Lung (tissue), 12 donors: ENCODE measurements around the gene KIAA1671. TPM values are rescaled to one million over a fixed set of nuclear protein-coding genes. Genes with fewer than 3 reads are reported as not detected.

Source experiments
- ATAC-seq: fragments of 200-7000 bp; cut with Tn5 transposase; one replicate; pipeline ENCODE4 v1.9.1; 2020; ENCODE audit warnings: moderate number of reproducible peaks; ENCODE audit not compliant: insufficient read depth, low FRiP score
- DNase-seq, 3 donors: peaks; one replicate each; pipeline ENCODE4 v3.0.0-alpha.2; 2013 to 2017
- H3K27ac ChIP-seq, 2 donors: one replicate each; pipeline ENCODE4 v1.5.1; 2013; ENCODE audit warnings: mild to moderate bottlenecking in 2 of 2, moderate library complexity in 2 of 2, control low read depth in 1 of 2, inconsistent platforms in 1 of 2, low read depth in 1 of 2, low read length in 1 of 2
- H3K27me3 ChIP-seq, 3 donors: one replicate each; pipeline ENCODE4 v1.5.1; 2013; ENCODE audit warnings: low read length in 2 of 3; ENCODE audit not compliant: control insufficient read depth in 3 of 3, insufficient read depth in 3 of 3
- H3K36me3 ChIP-seq, 4 donors: one replicate each; pipeline ENCODE4 v1.5.1; 2013; ENCODE audit warnings: low read length in 4 of 4, mild to moderate bottlenecking in 1 of 4, moderate library complexity in 1 of 4; ENCODE audit not compliant: control insufficient read depth in 4 of 4, insufficient read depth in 4 of 4
- H3K4me1 ChIP-seq, 5 donors: one replicate each; pipeline ENCODE4 v1.5.1; 2013; ENCODE audit warnings: low read length in 5 of 5, mild to moderate bottlenecking in 2 of 5, moderate library complexity in 1 of 5; ENCODE audit not compliant: control insufficient read depth in 5 of 5, insufficient read depth in 5 of 5
- H3K4me3 ChIP-seq: one replicate; pipeline ENCODE4 v1.5.1; 2013; ENCODE audit warnings: mild to moderate bottlenecking, control low read depth, moderate library complexity
- H3K9ac ChIP-seq, 2 donors: one replicate each; pipeline ENCODE4 v1.5.1; 2013; ENCODE audit warnings: low read length in 2 of 2, control low read depth in 1 of 2; ENCODE audit not compliant: insufficient read depth in 1 of 2
- H3K9me3 ChIP-seq, 4 donors: one replicate each; pipeline ENCODE4 v1.5.1; 2013; ENCODE audit warnings: low read length in 3 of 4, mild to moderate bottlenecking in 1 of 4, moderate library complexity in 1 of 4; ENCODE audit not compliant: control insufficient read depth in 4 of 4, insufficient read depth in 3 of 4
- WGBS, 2 donors: extraction: QIAGEN DNeasy Blood & Tissue Kit; methylation state at CpG; one replicate each; pipeline ENCODE4 v1.1.7; 2013; 5-methylcytosine and 5-hydroxymethylcytosine counted together
- polyA plus RNA-seq, 2 donors: library from polyadenylated mRNA; stranded (reverse); fragments of 200-250 nt; gene quantifications; one replicate each; pipeline ENCODE4 v1.2.1, GENCODE V29; 2013
- total RNA-seq, 2 donors: library from RNA; depleted of rRNA in 1 of 2; stranded (reverse); fragments of >200 nt in 1 of 2; gene quantifications; one replicate each; pipeline ENCODE4 v1.2.1, GENCODE V29; 2014 to 2021
- TF ChIP-seq, protein P1 (sequence below): IDR thresholded peaks from 2 replicates; pipeline ENCODE4 v1.5.1; 2012; ENCODE audit warnings: mild to moderate bottlenecking; ENCODE audit errors: control extremely low read depth, extremely low read depth
- donor health status: control.
- donor health status: control.
- donor health status: Bipolar disorder and iron deficiency.
- donor health status: healthy.
- donor health status: DM: yes; HTN: yes; CAD: no.

The KIAA1671 gene
- total and polyA plus RNA-seq, 4 donors = 7.6 to 44.6 (median 24.0) TPM

DNA sequence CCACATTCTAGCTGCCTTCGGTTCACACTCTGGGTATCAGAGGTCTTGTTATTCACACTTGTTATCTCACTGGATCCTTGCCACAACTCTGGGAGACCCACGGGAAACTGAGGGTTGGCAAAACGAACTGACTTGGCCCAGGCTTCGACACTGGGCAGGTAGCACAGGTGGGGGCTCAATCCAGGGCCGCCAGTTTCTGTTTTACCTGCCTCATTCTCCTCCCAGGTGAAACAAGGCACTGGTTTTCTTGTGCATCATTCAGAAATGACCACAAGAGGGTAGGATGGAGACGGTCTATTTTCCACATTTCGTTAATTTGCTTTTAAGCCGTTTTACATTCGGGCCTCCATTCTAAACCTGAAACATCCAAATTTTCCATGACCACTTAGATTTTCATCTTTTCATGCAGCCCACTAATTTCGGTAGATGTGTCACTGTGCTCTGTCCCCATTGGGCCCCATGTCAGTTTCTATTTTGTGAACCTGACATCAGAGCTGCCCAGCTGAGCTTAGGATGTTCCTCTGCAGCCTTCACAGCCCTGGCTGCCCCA, 108.1 kb downstream of the KIAA1671 start:
- Histone ChIP-seq H3K36me3 (no peaks in the 10 kb centered on the region), H3K4me3 (no peak overlapping the region), H3K9ac (no peak overlapping the region), H3K27ac (no peak overlapping the region), H3K9me3 (no peaks in the 10 kb centered on the region), H3K4me1 (peaks cover 0 to 3% (median 0%) of the 10 kb centered on the region in 5 donors), H3K27me3 (no peaks in the 10 kb centered on the region)
- TF ChIP-seq, protein P1, sequence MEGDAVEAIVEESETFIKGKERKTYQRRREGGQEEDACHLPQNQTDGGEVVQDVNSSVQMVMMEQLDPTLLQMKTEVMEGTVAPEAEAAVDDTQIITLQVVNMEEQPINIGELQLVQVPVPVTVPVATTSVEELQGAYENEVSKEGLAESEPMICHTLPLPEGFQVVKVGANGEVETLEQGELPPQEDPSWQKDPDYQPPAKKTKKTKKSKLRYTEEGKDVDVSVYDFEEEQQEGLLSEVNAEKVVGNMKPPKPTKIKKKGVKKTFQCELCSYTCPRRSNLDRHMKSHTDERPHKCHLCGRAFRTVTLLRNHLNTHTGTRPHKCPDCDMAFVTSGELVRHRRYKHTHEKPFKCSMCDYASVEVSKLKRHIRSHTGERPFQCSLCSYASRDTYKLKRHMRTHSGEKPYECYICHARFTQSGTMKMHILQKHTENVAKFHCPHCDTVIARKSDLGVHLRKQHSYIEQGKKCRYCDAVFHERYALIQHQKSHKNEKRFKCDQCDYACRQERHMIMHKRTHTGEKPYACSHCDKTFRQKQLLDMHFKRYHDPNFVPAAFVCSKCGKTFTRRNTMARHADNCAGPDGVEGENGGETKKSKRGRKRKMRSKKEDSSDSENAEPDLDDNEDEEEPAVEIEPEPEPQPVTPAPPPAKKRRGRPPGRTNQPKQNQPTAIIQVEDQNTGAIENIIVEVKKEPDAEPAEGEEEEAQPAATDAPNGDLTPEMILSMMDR = peak; percentile 6
- ATAC-seq = no peak
- 72 to 87% methylated on average over 10 of the region's 10 CpGs for WGBS, 2 donors
- DNase-seq = no peak

DNA sequence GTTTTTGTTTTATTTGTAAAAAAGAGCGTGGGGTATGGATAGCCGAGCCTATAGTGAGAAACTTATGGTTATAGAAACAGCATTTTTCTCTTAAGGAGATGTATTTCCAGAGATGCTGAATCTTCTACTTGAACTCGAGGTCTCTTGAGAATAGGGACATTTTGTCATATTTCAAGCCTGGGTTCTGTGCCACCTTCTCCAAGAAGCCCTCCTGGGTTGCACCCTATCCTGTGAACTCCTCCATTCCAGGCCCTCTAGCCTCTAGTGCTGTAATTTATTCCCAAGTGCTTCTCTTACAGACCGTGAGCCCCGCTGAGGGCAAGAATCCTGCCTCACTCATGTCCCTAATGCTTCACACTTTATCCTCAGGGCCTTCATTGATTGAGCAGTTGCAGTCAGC, 108.6 kb downstream of the KIAA1671 start:
- Histone ChIP-seq H3K27me3 (no peaks in the 10 kb centered on the region), H3K9me3 (no peaks in the 10 kb centered on the region), H3K27ac (no peak overlapping the region), H3K9ac (no peak overlapping the region), H3K36me3 (no peaks in the 10 kb centered on the region), H3K4me3 (no peak overlapping the region), H3K4me1 (peaks cover 0 to 3% (median 0%) of the 10 kb centered on the region in 5 donors)
- DNase-seq (no peak), ATAC-seq (no peak)
- WGBS, 2 donors = 95 to 97% methylated on average over 5 of the region's 5 CpGs
- TF ChIP-seq, protein P1 = no peak

DNA sequence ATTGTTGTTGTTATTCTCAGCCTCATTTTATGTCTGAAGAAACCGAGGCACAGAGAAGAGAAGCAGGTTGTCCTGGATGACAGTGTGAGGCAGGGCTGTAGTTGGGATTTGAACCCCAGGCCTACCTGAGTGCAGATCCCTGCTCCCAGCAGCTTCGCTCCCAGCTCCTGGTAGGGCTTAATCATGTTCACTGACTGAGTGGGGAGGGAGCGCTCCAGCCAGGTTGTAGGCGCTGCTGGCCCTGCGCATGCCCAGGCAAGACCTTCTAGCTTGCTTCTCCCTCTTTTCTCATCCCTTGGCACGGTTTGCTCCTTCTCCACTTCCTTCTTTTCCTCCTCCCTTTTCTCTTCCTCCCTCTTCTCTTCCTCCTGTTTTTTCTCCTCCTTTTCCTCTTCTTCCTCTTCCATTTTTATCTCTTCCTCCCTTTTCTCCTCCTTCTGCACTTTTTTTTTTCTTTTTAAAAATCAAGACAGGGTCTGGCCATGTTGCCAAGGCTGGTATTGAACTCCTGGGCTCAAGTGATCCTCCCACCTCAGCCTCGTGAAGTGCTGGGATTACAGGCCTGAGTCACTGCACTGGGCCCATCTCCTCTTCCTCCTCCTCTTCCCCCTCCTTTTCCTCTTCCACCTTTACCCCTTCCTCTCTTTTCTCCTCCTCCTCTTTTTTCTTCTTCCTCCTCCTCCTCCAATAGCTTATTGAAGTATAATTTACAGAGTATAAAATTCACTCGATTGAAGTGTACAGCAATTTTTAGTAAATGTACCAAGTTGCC, 109.3 kb downstream of the KIAA1671 start:
- Histone ChIP-seq H3K9me3 (no peaks in the 10 kb centered on the region), H3K4me1 (peaks cover 0 to 3% (median 0%) of the 10 kb centered on the region in 5 donors), H3K9ac (no peak overlapping the region), H3K36me3 (no peaks in the 10 kb centered on the region), H3K4me3 (no peak overlapping the region), H3K27ac (no peak overlapping the region), H3K27me3 (no peaks in the 10 kb centered on the region)
- 73 to 75% methylated on average over 8 of the region's 8 CpGs for WGBS, 2 donors
- ATAC-seq = no peak
- no peak for DNase-seq
- TF ChIP-seq, protein P1 = no peak
